Loucy (cell line): ENCODE results near the gene TBC1D22A.

Source experiments
- H2AFZ ChIP-seq: fragments of 200-600 bp; sonication (generic); 2 replicates; pipeline ENCODE4 v1.6.0; 2016; ENCODE audit warnings: antibody characterized with exemption, mild to moderate bottlenecking, low read length, moderate library complexity
- H3F3A ChIP-seq: fragments of 200-600 bp; 2 replicates; pipeline ENCODE4 v1.6.0; 2016; ENCODE audit warnings: antibody characterized with exemption, low read depth, mild to moderate bottlenecking
- H3K27me3 ChIP-seq: fragments of 200-600 bp; sonication (generic); 2 replicates; pipeline ENCODE4 v1.6.1; 2014; ENCODE audit warnings: low read length, mild to moderate bottlenecking; ENCODE audit not compliant: insufficient read depth, poor library complexity, severe bottlenecking
- H3K36me3 ChIP-seq: fragments of 200-600 bp; sonication (generic); 2 replicates; pipeline ENCODE4 v1.6.1; 2016; ENCODE audit warnings: low read length; ENCODE audit not compliant: insufficient read depth
- H3K4me1 ChIP-seq: fragments of 200-600 bp; sonication (generic); 2 replicates; pipeline ENCODE4 v1.5.1; 2014; ENCODE audit warnings: low read length, mild to moderate bottlenecking; ENCODE audit not compliant: insufficient read depth, poor library complexity, severe bottlenecking
- H3K4me2 ChIP-seq: fragments of 200-600 bp; sonication (generic); 2 replicates; pipeline ENCODE4 v1.6.0; 2014; ENCODE audit warnings: antibody characterized with exemption, low read length, low read depth, mild to moderate bottlenecking; ENCODE audit not compliant: poor library complexity, severe bottlenecking
- H3K4me3 ChIP-seq: fragments of 200-600 bp; sonication (generic); 2 replicates; pipeline ENCODE4 v1.5.1; 2014; ENCODE audit warnings: low read length, mild to moderate bottlenecking, mixed read lengths; ENCODE audit not compliant: poor library complexity, severe bottlenecking
- H3K79me2 ChIP-seq: fragments of 200-600 bp; sonication (generic); 2 replicates; pipeline ENCODE4 v1.6.1; 2014; ENCODE audit warnings: low read length; ENCODE audit not compliant: insufficient read depth
- H3K9ac ChIP-seq: fragments of 200-600 bp; sonication (generic); 2 replicates; pipeline ENCODE4 v1.6.0; 2014; ENCODE audit warnings: mild to moderate bottlenecking, low read depth, low read length, moderate library complexity; ENCODE audit not compliant: poor library complexity, severe bottlenecking
- H3K9me2 ChIP-seq: fragments of 200-600 bp; sonication (generic); replicated peaks from 2 replicates; pipeline ENCODE4 v1.6.1; 2016; ENCODE audit warnings: low read depth, low read length, mixed read lengths
- H3K9me3 ChIP-seq: fragments of 200-600 bp; sonication (generic); 2 replicates; pipeline ENCODE4 v1.6.1; 2014; ENCODE audit warnings: mild to moderate bottlenecking, antibody characterized with exemption, low read length, low read depth; ENCODE audit not compliant: insufficient read depth
- H4K20me1 ChIP-seq: fragments of 200-600 bp; sonication (generic); 2 replicates; pipeline ENCODE4 v1.6.0; 2014; ENCODE audit warnings: antibody characterized with exemption, low read length, mild to moderate bottlenecking; ENCODE audit not compliant: insufficient read depth, poor library complexity, severe bottlenecking
- EZH2phosphoT487 ChIP-seq: fragments of 200-600 bp; IDR thresholded peaks from 2 replicates; pipeline ENCODE4 v1.6.1; 2018; ENCODE audit warnings: antibody characterized with exemption, mild to moderate bottlenecking, moderate library complexity, borderline replicate concordance
- TF ChIP-seq, protein P1 (sequence below): fragments of 200-600 bp; sonication (generic); conservative IDR thresholded peaks from 2 replicates; pipeline ENCODE4 v1.5.1; 2014; ENCODE audit warnings: mild to moderate bottlenecking, antibody characterized with exemption, low read length

Gene TBC1D22A

DNA sequence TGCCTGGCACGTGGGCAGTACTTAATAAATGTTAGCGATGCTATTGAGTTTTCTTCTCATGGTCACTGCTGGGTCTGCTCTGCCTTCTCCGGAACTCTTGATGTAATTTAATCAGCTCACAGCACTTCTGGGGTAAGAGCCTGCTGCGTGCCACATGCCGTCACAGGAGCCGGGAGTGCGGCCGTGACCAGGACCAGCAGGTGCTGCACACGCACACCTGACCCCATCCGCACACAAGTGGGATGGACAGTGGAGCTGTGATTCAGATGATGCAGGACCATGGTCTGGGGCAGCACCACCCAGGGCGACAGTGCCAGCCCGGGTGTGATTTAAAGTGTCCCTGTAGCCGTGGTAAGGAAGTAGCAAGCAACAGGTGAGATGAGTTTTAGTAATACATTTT lies 61.2 kb downstream of the TBC1D22A start:
- Histone ChIP-seq H3K9me3 (no peaks in the 10 kb centered on the region), H3K79me2 (peaks cover 29% of the 10 kb centered on the region; the same call in 1 of the 2 replicates), H4K20me1 (peaks cover 3% of the 10 kb centered on the region)

DNA sequence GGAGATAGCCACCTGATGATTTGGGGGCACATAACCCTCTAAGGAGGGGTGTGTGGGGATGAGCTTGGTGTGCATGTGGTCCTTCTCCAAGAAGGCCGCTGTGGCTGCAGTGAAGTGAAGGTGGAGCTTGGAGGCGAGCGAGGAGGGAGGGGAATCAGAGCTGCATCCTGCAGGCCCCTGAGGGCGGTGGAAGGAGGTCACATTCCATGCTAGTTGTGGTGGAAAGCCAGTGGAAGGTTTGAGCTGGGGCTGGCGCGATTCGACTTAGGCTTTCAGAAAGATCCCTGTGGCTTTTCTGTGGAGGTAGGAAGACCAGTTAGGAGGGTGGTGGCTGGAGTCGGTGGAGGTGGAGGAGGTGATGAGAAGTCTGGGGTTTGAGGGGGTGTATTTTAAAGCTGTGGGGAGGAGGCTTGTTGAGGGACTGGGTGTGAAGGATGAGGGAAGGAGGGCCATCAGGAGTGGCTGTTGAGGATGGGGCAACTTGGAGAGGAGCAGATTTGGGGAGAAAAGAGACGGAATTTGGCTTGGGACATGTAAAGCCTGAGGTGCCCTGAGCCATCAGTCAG lies 62.0 kb downstream of the TBC1D22A start:
- no peak for TF ChIP-seq EZH2phosphoT487
- TF ChIP-seq, protein P1, sequence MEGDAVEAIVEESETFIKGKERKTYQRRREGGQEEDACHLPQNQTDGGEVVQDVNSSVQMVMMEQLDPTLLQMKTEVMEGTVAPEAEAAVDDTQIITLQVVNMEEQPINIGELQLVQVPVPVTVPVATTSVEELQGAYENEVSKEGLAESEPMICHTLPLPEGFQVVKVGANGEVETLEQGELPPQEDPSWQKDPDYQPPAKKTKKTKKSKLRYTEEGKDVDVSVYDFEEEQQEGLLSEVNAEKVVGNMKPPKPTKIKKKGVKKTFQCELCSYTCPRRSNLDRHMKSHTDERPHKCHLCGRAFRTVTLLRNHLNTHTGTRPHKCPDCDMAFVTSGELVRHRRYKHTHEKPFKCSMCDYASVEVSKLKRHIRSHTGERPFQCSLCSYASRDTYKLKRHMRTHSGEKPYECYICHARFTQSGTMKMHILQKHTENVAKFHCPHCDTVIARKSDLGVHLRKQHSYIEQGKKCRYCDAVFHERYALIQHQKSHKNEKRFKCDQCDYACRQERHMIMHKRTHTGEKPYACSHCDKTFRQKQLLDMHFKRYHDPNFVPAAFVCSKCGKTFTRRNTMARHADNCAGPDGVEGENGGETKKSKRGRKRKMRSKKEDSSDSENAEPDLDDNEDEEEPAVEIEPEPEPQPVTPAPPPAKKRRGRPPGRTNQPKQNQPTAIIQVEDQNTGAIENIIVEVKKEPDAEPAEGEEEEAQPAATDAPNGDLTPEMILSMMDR = no peak
- H3K27me3 ChIP-seq = no peaks in the 10 kb centered on the region
- no peaks in the 10 kb centered on the region for H3K9me3 ChIP-seq
- no peak overlapping the region for H3K9ac ChIP-seq
- no peak overlapping the region for H3K4me2 ChIP-seq
- no peak overlapping the region for H2AFZ ChIP-seq
- peaks cover 31% of the 10 kb centered on the region; the same call in 1 of the 2 replicates for H3K79me2 ChIP-seq
- no peaks in the 10 kb centered on the region for H3F3A ChIP-seq
- H3K36me3 ChIP-seq = peaks cover 20% of the 10 kb centered on the region; the same call in 1 of the 2 replicates
- peaks cover 3% of the 10 kb centered on the region for H4K20me1 ChIP-seq
- no peaks in the 10 kb centered on the region for H3K4me1 ChIP-seq
- H3K4me3 ChIP-seq = no peak overlapping the region
- H3K9me2 ChIP-seq = no peaks in the 10 kb centered on the region

More for the DNA sequence above, 61.2 kb downstream of the TBC1D22A start:
- Histone ChIP-seq H3K36me3 (peaks cover 19% of the 10 kb centered on the region; the same call in 1 of the 2 replicates), H2AFZ (no peak overlapping the region), H3K4me2 (no peak overlapping the region), H3K27me3 (no peaks in the 10 kb centered on the region), H3K9ac (no peak overlapping the region), H3K9me2 (no peaks in the 10 kb centered on the region), H3K4me3 (no peak overlapping the region), H3F3A (no peaks in the 10 kb centered on the region), H3K4me1 (no peaks in the 10 kb centered on the region)
- TF ChIP-seq EZH2phosphoT487 = no peak
- TF ChIP-seq, protein P1 = no peak

DNA sequence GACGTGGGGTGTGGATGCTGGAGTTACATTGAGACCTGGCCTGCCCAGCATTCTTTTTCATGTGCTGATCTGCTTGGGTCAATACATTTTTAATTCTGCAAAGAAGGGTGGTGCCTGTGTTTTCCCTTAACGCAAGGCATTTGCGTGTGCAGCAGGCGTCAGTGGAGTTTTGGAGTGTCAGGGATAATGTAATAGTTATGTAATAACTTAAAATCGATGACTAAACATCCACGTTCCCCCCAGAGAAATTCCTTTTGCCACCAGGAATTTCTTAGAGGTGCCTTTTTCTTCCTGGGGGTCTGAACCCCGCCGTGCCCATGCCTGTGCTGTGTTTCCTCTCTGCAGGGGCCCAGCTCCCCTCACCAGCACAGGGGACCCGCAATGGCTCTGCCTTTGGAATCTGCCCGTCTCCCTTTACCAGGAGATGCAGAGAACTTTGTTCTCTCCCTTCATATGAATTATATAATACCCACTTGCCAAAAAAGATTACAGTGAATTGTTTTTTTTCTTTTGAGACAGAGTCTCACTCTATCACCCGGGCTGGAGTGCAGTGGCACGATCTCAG lies 62.6 kb downstream of the TBC1D22A start:
- no peak for TF ChIP-seq EZH2phosphoT487
- TF ChIP-seq, protein P1 = no peak
- H3K79me2 ChIP-seq = peaks cover 35% of the 10 kb centered on the region; the same call in 1 of the 2 replicates

More for the DNA sequence above, 62.6 kb downstream of the TBC1D22A start:
- H3K27me3 ChIP-seq = no peaks in the 10 kb centered on the region
- H4K20me1 ChIP-seq = peaks cover 3% of the 10 kb centered on the region
- no peaks in the 10 kb centered on the region for H3K9me2 ChIP-seq
- H3F3A ChIP-seq = no peaks in the 10 kb centered on the region
- H3K4me3 ChIP-seq = no peak overlapping the region
- no peak overlapping the region for H2AFZ ChIP-seq
- H3K4me2 ChIP-seq = no peak overlapping the region
- H3K4me1 ChIP-seq = no peaks in the 10 kb centered on the region
- H3K36me3 ChIP-seq = peaks cover 20% of the 10 kb centered on the region; the same call in 1 of the 2 replicates
- H3K9ac ChIP-seq = no peak overlapping the region
- no peaks in the 10 kb centered on the region for H3K9me3 ChIP-seq
